ENCODE data around the gene OR4C11.

Gene OR4C11

DNA sequence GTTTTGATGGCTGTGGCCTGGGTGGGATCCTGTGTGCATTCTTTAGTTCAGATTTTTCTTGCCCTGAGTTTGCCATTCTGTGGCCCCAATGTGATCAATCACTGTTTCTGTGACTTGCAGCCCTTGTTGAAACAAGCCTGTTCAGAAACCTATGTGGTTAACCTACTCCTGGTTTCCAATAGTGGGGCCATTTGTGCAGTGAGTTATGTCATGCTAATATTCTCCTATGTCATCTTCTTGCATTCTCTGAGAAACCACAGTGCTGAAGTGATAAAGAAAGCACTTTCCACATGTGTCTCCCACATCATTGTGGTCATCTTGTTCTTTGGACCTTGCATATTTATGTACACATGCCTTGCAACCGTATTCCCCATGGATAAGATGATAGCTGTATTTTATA lies 34.9 kb downstream of the OR4C11 start:
- DNase-seq (ENCODE audit: low read depth, low spot score): no peak
- POLR2A ChIA-PET: no interaction called here
- CTCF ChIA-PET: no interaction called here
- H3K4me3 ChIP-seq (ENCODE audit: low read depth, low read length): no peak overlapping the region
- no peak for TF ChIP-seq CTCF (IDR thresholded peaks at IDR 0.05; ENCODE audit: insufficient read depth, low read length, missing control alignments)

GRCh38 chr11:55571828-55572227 lies 35.6 kb downstream of the OR4C11 start, which contains the start of gene OR4C16:
Gene OR4C16, plus strand, starts transcription at chr11:55572128. Its CDS starts 0 bp downstream, at chr11:55572128.
- DNase-seq (ENCODE audit: low read depth, low spot score): no peak
- CTCF ChIA-PET: no interaction called here

DNA sequence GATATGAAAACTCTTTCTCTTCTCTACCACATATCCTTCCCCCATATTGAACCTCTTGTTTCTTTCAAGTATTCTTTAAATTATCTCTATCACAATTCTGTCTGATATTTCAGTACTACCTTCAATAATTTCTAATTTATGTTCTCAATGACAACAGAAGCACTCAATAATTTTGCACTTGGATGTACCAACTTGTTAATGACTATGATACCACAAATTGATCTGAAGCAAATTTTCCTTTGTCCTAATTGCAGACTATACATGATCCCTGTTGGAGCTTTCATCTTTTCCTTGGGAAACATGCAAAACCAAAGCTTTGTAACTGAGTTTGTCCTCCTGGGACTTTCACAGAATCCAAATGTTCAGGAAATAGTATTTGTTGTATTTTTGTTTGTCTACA lies 53.3 kb downstream of the OR4C11 start, which contains the start of gene OR4C15:
Gene OR4C15 (plus strand): TSS at position 301 of the 400 bp plus-strand sequence. CDS start 0 bp downstream, at position 301.
- POLR2A ChIA-PET: no interaction called here

More at GRCh38 chr11:55571828-55572227, 35.6 kb downstream of the OR4C11 start, which contains the start of gene OR4C16:
- TF ChIP-seq CTCF (IDR thresholded peaks at IDR 0.05; ENCODE audit: insufficient read depth, low read length, missing control alignments): no peak
- H3K4me3 ChIP-seq (ENCODE audit: low read depth, low read length): no peak within 1 kb of the TSS
- POLR2A ChIA-PET: no interaction called here

More for the DNA sequence above, 53.3 kb downstream of the OR4C11 start, which contains the start of gene OR4C15:
- DNase-seq (ENCODE audit: low read depth, low spot score): no peak
- no peak for TF ChIP-seq CTCF (IDR thresholded peaks at IDR 0.05; ENCODE audit: insufficient read depth, low read length, missing control alignments)
- no peak within 1 kb of the TSS for H3K4me3 ChIP-seq (ENCODE audit: low read depth, low read length)
- CTCF ChIA-PET: no interaction called here
